ENCODE measurements around the gene PSMG4.
A peak's percentile ranks its signal among the peaks of the same experiment; 100 is the strongest.
"Not testable (repeated sequence)": the region's sequence is repeated elsewhere in the genome, so short reads cannot be mapped to it uniquely, and the experiment has no call there.

PSMG4 gene

GRCh38 chr6:3230900-3231246 lies 27.9 kb upstream of the PSMG4 start:
- no peak for DNase-seq

- peak; percentile 81 for DNase-seq
Observed at GRCh38 chr6:3231247-3232016, 27.3 kb upstream of the PSMG4 start.

GRCh38 chr6:3232017-3232945 lies 26.5 kb upstream of the PSMG4 start:
- DNase-seq = no peak

GRCh38 chr6:3233321-3233720 lies 25.4 kb upstream of the PSMG4 start:
- no peak for DNase-seq

- no peak for DNase-seq
Observed at GRCh38 chr6:3233904-3234303, 24.8 kb upstream of the PSMG4 start.

- no peak for DNase-seq
Observed at GRCh38 chr6:3235486-3235885, 23.3 kb upstream of the PSMG4 start.

- no peak for DNase-seq
Observed at GRCh38 chr6:3236005-3236404, 22.7 kb upstream of the PSMG4 start.

- no peak for DNase-seq
Observed at GRCh38 chr6:3237761-3238662, 20.7 kb upstream of the PSMG4 start.

GRCh38 chr6:3239110-3239830 lies 19.5 kb upstream of the PSMG4 start:
- DNase-seq = no peak

GRCh38 chr6:3240595-3240994 lies 18.2 kb upstream of the PSMG4 start:
- DNase-seq = no peak

GRCh38 chr6:3241745-3242144 lies 17.0 kb upstream of the PSMG4 start:
- DNase-seq = not testable (repeated sequence)

- DNase-seq = no peak
Observed at GRCh38 chr6:3242768-3243167, 16.0 kb upstream of the PSMG4 start.

- no peak for DNase-seq
Observed at GRCh38 chr6:3244003-3244831, 14.5 kb upstream of the PSMG4 start.

GRCh38 chr6:3244832-3245161 lies 13.9 kb upstream of the PSMG4 start:
- not testable (repeated sequence) for DNase-seq

GRCh38 chr6:3245216-3245615 lies 13.5 kb upstream of the PSMG4 start:
- DNase-seq = no peak

- DNase-seq = peak; percentile 83
Observed at GRCh38 chr6:3247255-3248146, 11.2 kb upstream of the PSMG4 start.

- DNase-seq = no peak
Observed at GRCh38 chr6:3249821-3250220, 8.9 kb upstream of the PSMG4 start.

GRCh38 chr6:3250231-3250675 lies 8.5 kb upstream of the PSMG4 start:
- peak; percentile 84 for DNase-seq

- peak; percentile 88 for DNase-seq
Observed at GRCh38 chr6:3251462-3252314, 7.1 kb upstream of the PSMG4 start.
